IMR-90 (cell line): ENCODE measurements around the gene ANKHD1. TPM values are rescaled to one million over a fixed set of nuclear protein-coding genes. Genes with fewer than 3 reads are reported as not detected.

Experiments used
- ATAC-seq: fragments of 200-7000 bp; cut with Tn5 transposase; 2 replicates; pipeline ENCODE4 v1.9.1; 2020; ENCODE audit warnings: low read depth, mild to moderate bottlenecking, moderate library complexity
- BruUV-seq: library from RNA; stranded (reverse); fragments of 400-500 nt; replicated peaks from 2 replicates; lab custom pipeline; 2021; lab: Mats Ljungman, UMichigan
- CTCF ChIA-PET: fragments of 300-600 bp; formaldehyde crosslinking; extraction: SDS; loops from one replicate; lab custom pipeline; 2021; ENCODE audit warnings: antibody characterized with exemption; lab: Yijun Ruan, JAX
- POLR2A ChIA-PET: fragments of 300-600 bp; sonication (Branson Sonifier 250); formaldehyde crosslinking; loops from one replicate; lab custom pipeline; 2022; ENCODE audit warnings: antibody characterized with exemption; ENCODE audit not compliant: unreplicated experiment; lab: Charles Lee
- DNase-seq: peaks from one replicate; pipeline ENCODE4 v3.0.0; 2013
- H2AFZ ChIP-seq: replicated peaks from 2 replicates; pipeline ENCODE3; 2013; ENCODE audit warnings: low read length, mild to moderate bottlenecking; ENCODE audit not compliant: poor library complexity
- H2AK5ac ChIP-seq: 2 replicates; pipeline ENCODE4 v1.6.1; 2013; ENCODE audit warnings: low read depth, low read length, inconsistent platforms
- H2AK9ac ChIP-seq: replicated peaks from 2 replicates; pipeline ENCODE3; 2013; ENCODE audit warnings: mild to moderate bottlenecking, low read depth, low read length, moderate library complexity; ENCODE audit not compliant: poor library complexity
- H2BK120ac ChIP-seq: 2 replicates; pipeline ENCODE4 v1.6.1; 2013; ENCODE audit warnings: low read depth, low read length, inconsistent platforms
- H2BK15ac ChIP-seq: 3 replicates; pipeline ENCODE4 v1.6.1; 2013; ENCODE audit warnings: low read depth, low read length, inconsistent platforms
- H2BK20ac ChIP-seq: 2 replicates; pipeline ENCODE4 v1.6.1; 2013; ENCODE audit warnings: low read depth, mild to moderate bottlenecking, inconsistent platforms, low read length, moderate library complexity
- H2BK5ac ChIP-seq: 2 replicates; pipeline ENCODE4 v1.6.1; 2013; ENCODE audit warnings: mild to moderate bottlenecking, low read depth, low read length, inconsistent platforms; ENCODE audit not compliant: poor library complexity, severe bottlenecking
- H3K14ac ChIP-seq: replicated peaks from 2 replicates; pipeline ENCODE4 v1.6.1; 2013; ENCODE audit warnings: low read depth, low read length, inconsistent platforms
- H3K18ac ChIP-seq: 2 replicates; pipeline ENCODE4 v1.6.1; 2013; ENCODE audit warnings: low read depth, low read length, control low read depth
- H3K23ac ChIP-seq: 2 replicates; pipeline ENCODE4 v1.6.1; 2013; ENCODE audit warnings: low read depth, low read length, inconsistent platforms
- H3K27ac ChIP-seq: 2 replicates; pipeline ENCODE4 v1.5.1; 2013; ENCODE audit warnings: mild to moderate bottlenecking, control low read depth, low read length; ENCODE audit not compliant: insufficient read depth
- H3K27me3 ChIP-seq: 2 replicates; pipeline ENCODE4 v1.6.1; 2013; ENCODE audit warnings: low read length; ENCODE audit not compliant: control insufficient read depth, insufficient read depth
- H3K36me3 ChIP-seq: 2 replicates; pipeline ENCODE4 v1.6.1; 2013; ENCODE audit warnings: low read length, mixed read lengths; ENCODE audit not compliant: control insufficient read depth, insufficient read depth
- H3K4ac ChIP-seq: 2 replicates; pipeline ENCODE4 v1.6.1; 2013; ENCODE audit warnings: low read depth, low read length, inconsistent platforms
- H3K4me1 ChIP-seq: 2 replicates; pipeline ENCODE4 v1.6.1; 2013; ENCODE audit warnings: low read length, mixed read lengths; ENCODE audit not compliant: control insufficient read depth, insufficient read depth
- H3K4me2 ChIP-seq: 2 replicates; pipeline ENCODE4 v1.6.1; 2013; ENCODE audit warnings: low read depth, mild to moderate bottlenecking, control low read depth, low read length, moderate library complexity
- H3K4me3 ChIP-seq: 2 replicates; pipeline ENCODE4 v1.5.1; 2013; ENCODE audit warnings: low read depth, mild to moderate bottlenecking, control low read depth, low read length, moderate library complexity; ENCODE audit not compliant: insufficient read depth
- H3K56ac ChIP-seq: 2 replicates; pipeline ENCODE4 v1.6.1; 2013; ENCODE audit warnings: low read length, inconsistent platforms; ENCODE audit not compliant: insufficient read depth; ENCODE audit errors: extremely low read depth
- H3K79me1 ChIP-seq, 2 experiments: 2 replicates each; pipeline ENCODE4 v1.6.1; 2013; ENCODE audit warnings: low read length in 2 of 2, inconsistent platforms in 1 of 2, low read depth in 1 of 2
- H3K9ac ChIP-seq: 2 replicates; pipeline ENCODE4 v1.6.1; 2013; ENCODE audit warnings: low read depth, low read length, control low read depth
- H3K9me1 ChIP-seq: 2 replicates; pipeline ENCODE4 v1.6.1; 2013; ENCODE audit warnings: low read length, inconsistent platforms; ENCODE audit not compliant: insufficient read depth
- H3K9me3 ChIP-seq: 2 replicates; pipeline ENCODE4 v1.6.1; 2013; ENCODE audit warnings: low read length; ENCODE audit not compliant: control insufficient read depth, insufficient read depth
- H4K20me1 ChIP-seq: 2 replicates; pipeline ENCODE4 v1.6.1; 2013; ENCODE audit warnings: low read length, inconsistent platforms; ENCODE audit not compliant: insufficient read depth
- H4K5ac ChIP-seq: 2 replicates; pipeline ENCODE4 v1.6.1; 2013; ENCODE audit warnings: mild to moderate bottlenecking, low read depth, low read length, control low read depth
- H4K8ac ChIP-seq, 2 experiments: 2 replicates each; pipeline ENCODE4 v1.6.1; 2013; ENCODE audit warnings: low read depth in 2 of 2, low read length in 2 of 2, control low read depth in 1 of 2, inconsistent platforms in 1 of 2
- H4K91ac ChIP-seq: 2 replicates; pipeline ENCODE4 v1.6.1; 2013; ENCODE audit warnings: low read depth, low read length, inconsistent platforms; ENCODE audit not compliant: insufficient read depth
- CEBPB ChIP-seq: IDR thresholded peaks from 2 replicates; pipeline ENCODE4 v1.6.1; 2012; ENCODE audit warnings: low read depth, low read length, improper control_type of control experiment
- CHD1 ChIP-seq: IDR thresholded peaks from 2 replicates; pipeline ENCODE4 v1.6.1; 2012; ENCODE audit warnings: low read depth, low read length, improper control_type of control experiment
- ELK1 ChIP-seq: fragments of 150-350 bp; IDR thresholded peaks from 2 replicates; pipeline ENCODE4 v1.6.1; 2016; ENCODE audit warnings: low read depth, mild to moderate bottlenecking, low read length, moderate library complexity, borderline replicate concordance
- POLR2A ChIP-seq: IDR thresholded peaks from 2 replicates; pipeline ENCODE4 v1.6.1; 2012; ENCODE audit warnings: mild to moderate bottlenecking, low read depth, low read length
- WGBS, 2 experiments: methylation state at CpG; one replicate each; pipeline versions ENCODE4 v1.1.5 to v1.1.7; 2013; ENCODE audit warnings: missing lambda C conversion rate in 2 of 2; ENCODE audit not compliant: insufficient read length in 1 of 2; ENCODE audit errors: extremely low coverage in 2 of 2; 5-methylcytosine and 5-hydroxymethylcytosine counted together
- dilution Hi-C: fragments of 300-500 bp; cut with HindIII; formaldehyde crosslinking; loops from one replicate; pipeline ENCODE4 v1.14.3; 2018; ENCODE audit warnings: low sequenced_read_pairs; ENCODE audit not compliant: unreplicated experiment
- in situ Hi-C: fragments of 300-500 bp; cut with MboI; formaldehyde crosslinking; loops from 3 replicates; pipeline ENCODE4 v1.14.3; 2019; ENCODE audit warnings: low sequenced_read_pairs, inconsistent platforms, mixed read lengths
- intact Hi-C: fragments of 100-400 bp; cut with micrococcal nuclease; formaldehyde crosslinking; loops from 2 replicates; pipeline ENCODE4 v1.10.0; 2022
- polyA plus RNA-seq, 3 experiments: library from polyadenylated mRNA; depleted of rRNA; stranded (reverse); fragments of >200 nt; gene quantifications; 2 replicates each; pipeline ENCODE4 v1.2.3, GENCODE V29; 2012; ENCODE audit warnings: low replicate concordance in 1 of 3
- total RNA-seq: library from RNA; depleted of rRNA; stranded (reverse); fragments of >200 nt; gene quantifications from 2 replicates; pipeline ENCODE4 v1.2.3, GENCODE V29; 2012

ANKHD1 gene
- total and polyA plus RNA-seq, 2 of the 4 experiments (the other 2 are of a cell fraction): 32.1 to 36.7 TPM

GRCh38 chr5:140355546-140355945 is 46.1 kb upstream of the ANKHD1 start:
- Histone ChIP-seq H2AK5ac (no peak overlapping the region), H4K20me1 (no peaks in the 10 kb centered on the region), H3K56ac (no peak overlapping the region), H2AK9ac (no peak overlapping the region), H3K23ac (no peak overlapping the region), H3K14ac (no peak overlapping the region), H4K5ac (no peak overlapping the region), H3K27me3 (no peaks in the 10 kb centered on the region), H3K18ac (no peak overlapping the region), H3K79me1 (no peaks in the 10 kb centered on the region; a peak in 1 of 4 replicates), H3K9me3 (no peaks in the 10 kb centered on the region), H2AFZ (no peak overlapping the region), H4K8ac (no peak overlapping the region), H2BK20ac (no peak overlapping the region), H3K9ac (no peak overlapping the region), H3K4me2 (no peak overlapping the region), H2BK120ac (no peak overlapping the region), H3K4me3 (no peak overlapping the region), H4K91ac (no peak overlapping the region), H3K4me1 (no peaks in the 10 kb centered on the region), H3K4ac (no peak overlapping the region), H3K36me3 (no peaks in the 10 kb centered on the region), H2BK5ac (no peak overlapping the region), H3K27ac (no peak overlapping the region), H3K9me1 (0 out of 2 replicates have a peak, but pooled peaks cover 6% of the 10 kb centered on the region), H2BK15ac (no peak overlapping the region)
- ATAC-seq (no peak), DNase-seq (no peak)
- CTCF ChIA-PET: interaction anchor here (1.6 to 2.7 kb wide), 5 partner anchors 8 to 116 kb away, joined by 4 to 21 read pairs (median 8); partner anchors contain the start of gene HBEGF
- BruUV-seq: no TSS peak
- no CpG with 5 or more reads among the region's 7 CpGs for WGBS, 2 experiments
- dilution Hi-C loops: no loop called here
- in situ Hi-C loops: loop anchor here (25.0 kb wide), 1 partner anchor 568 kb away; the partner anchor contains the start of gene PSD2
- TF ChIP-seq CEBPB (no peak), ELK1 (no peak), POLR2A (no peak), CHD1 (no peak)
- intact Hi-C loops: loop anchor here (10.0 kb wide), 1 partner anchor 281 kb away; no protein-coding TSS in a partner anchor
- POLR2A ChIA-PET: no interaction called here
